Epithelial cell of proximal tubule (primary cell): ENCODE results near the gene RBM44. TPM values are rescaled to one million over a fixed set of nuclear protein-coding genes. Genes with fewer than 3 reads are reported as not detected.
"Not testable (repeated sequence)": the region's sequence is repeated elsewhere in the genome, so short reads cannot be mapped to it uniquely, and the experiment has no call there.

Experiments
- DNase-seq: peaks from one replicate; pipeline ENCODE4 v3.0.0-alpha.2; 2011; ENCODE audit warnings: low read depth
- H3K4me3 ChIP-seq: 2 replicates; pipeline ENCODE4 v1.5.1; 2011; ENCODE audit warnings: low read depth, mild to moderate bottlenecking, low read length
- CTCF ChIP-seq: conservative IDR thresholded peaks from 2 replicates; pipeline ENCODE4 v1.5.1; 2012; ENCODE audit warnings: low read depth, mild to moderate bottlenecking, low read length
- total RNA-seq: library from RNA; depleted of rRNA; stranded (reverse); fragments of >200 nt; gene quantifications from 2 replicates; pipeline ENCODE4 v1.2.3, GENCODE V29; 2015

Gene RBM44
- total RNA-seq, 1 donor from 2014 or later = 0.75 TPM

- DNase-seq = no peak
- TF ChIP-seq CTCF = no peak
- H3K4me3 ChIP-seq = no peak overlapping the region
Measured at GRCh38 chr2:237754626-237755248, 43.8 kb upstream of the RBM44 start.

GRCh38 chr2:237757616-237758015, 41.0 kb upstream of the RBM44 start:
- DNase-seq = no peak
- no peak for TF ChIP-seq CTCF
- H3K4me3 ChIP-seq = no peak overlapping the region

- no peak for DNase-seq
- no peak overlapping the region for H3K4me3 ChIP-seq
- TF ChIP-seq CTCF = no peak
Measured at GRCh38 chr2:237758185-237758584, 40.4 kb upstream of the RBM44 start.

- H3K4me3 ChIP-seq = no peak overlapping the region
- no peak for TF ChIP-seq CTCF
- DNase-seq = no peak
Measured at GRCh38 chr2:237759176-237759575, 39.4 kb upstream of the RBM44 start.

- TF ChIP-seq CTCF = no peak
- no peak for DNase-seq
- H3K4me3 ChIP-seq = no peak overlapping the region
Measured at GRCh38 chr2:237760506-237761502, 37.8 kb upstream of the RBM44 start.

GRCh38 chr2:237762291-237763182, 36.0 kb upstream of the RBM44 start:
- not testable (repeated sequence) for DNase-seq

GRCh38 chr2:237763812-237764211, 34.8 kb upstream of the RBM44 start:
- no peak overlapping the region for H3K4me3 ChIP-seq
- TF ChIP-seq CTCF = no peak
- no peak for DNase-seq

More at GRCh38 chr2:237762291-237763182, 36.0 kb upstream of the RBM44 start:
- not testable (repeated sequence) for H3K4me3 ChIP-seq

GRCh38 chr2:237765122-237765521, 33.5 kb upstream of the RBM44 start:
- DNase-seq, H3K4me3 ChIP-seq: not testable (repeated sequence)
